IPS-11a (cell line): ENCODE measurements around the gene SULT6B1.
A peak's percentile ranks its signal among the peaks of the same experiment; 100 is the strongest.
"Not testable (repeated sequence)": the region's sequence is repeated elsewhere in the genome, so short reads cannot be mapped to it uniquely, and the experiment has no call there.

Experiments
- H3K4me3 ChIP-seq: one replicate; pipeline ENCODE4 v1.5.1; 2013; ENCODE audit warnings: low read depth, low read length, control low read depth

The SULT6B1 gene, protein sequence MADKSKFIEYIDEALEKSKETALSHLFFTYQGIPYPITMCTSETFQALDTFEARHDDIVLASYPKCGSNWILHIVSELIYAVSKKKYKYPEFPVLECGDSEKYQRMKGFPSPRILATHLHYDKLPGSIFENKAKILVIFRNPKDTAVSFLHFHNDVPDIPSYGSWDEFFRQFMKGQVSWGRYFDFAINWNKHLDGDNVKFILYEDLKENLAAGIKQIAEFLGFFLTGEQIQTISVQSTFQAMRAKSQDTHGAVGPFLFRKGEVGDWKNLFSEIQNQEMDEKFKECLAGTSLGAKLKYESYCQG

DNA sequence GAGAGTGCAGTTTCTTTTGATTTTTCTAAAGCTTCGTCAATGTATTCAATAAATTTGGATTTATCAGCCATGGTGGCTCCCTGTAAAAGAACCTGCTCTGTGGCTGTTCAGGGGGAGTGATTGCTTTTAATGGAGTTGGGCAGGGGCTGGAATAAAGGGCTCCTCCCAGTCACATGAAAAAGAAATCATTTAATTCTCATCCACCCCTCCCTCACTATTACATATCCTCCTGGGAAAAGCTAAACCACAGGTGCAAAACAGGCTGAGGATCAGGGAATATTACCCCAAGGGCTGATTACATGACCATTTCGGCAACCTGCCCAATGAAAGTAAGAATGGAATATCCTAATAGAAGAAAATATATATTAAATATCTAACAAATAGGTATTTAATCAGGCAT is at the start of gene SULT6B1:
TSS of gene SULT6B1 (minus strand) at position 101 of the 400 bp plus-strand sequence. CDS start at position 71, 30 bp downstream.
- no peak within 1 kb of the TSS for H3K4me3 ChIP-seq

DNA sequence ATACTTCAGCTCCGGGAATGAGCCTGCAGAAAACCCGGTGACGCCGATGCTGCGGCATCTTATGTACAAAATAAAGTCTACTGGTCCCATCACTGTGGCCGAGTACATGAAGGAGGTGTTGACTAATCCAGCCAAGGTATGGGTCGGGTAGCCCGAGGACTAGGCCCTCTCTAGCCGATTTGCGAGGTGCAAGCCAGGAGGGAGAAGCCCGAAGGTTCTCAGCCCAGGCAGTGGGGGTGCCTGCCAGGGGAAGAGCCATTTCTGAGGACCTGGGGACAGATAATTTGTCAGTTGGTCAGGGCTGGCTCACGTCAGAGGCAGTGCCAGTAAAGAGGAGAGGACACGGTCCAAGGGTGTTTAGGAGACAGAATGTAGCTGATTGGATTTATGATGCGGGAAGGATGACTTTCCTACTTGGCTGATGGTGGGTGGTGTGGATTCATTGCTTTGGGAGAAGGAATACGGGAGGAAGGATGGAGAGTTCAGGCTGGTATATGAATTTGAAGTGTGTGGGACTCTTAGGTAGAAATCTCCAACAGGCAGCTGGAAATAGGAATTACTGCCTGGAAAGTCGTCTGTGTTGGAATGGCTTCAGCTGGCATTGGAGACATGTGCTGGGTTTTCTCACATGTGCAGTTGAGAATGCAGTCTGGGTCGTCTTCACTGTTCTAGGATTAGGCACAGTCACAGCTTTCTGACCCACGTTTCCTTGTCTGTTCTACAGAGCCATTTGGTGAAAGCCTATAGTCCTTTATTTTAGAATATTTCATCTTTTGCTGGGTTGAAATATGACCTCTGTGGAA is 43.9 kb upstream of the SULT6B1 start:
- peak overlapping the region; percentile 75 for H3K4me3 ChIP-seq

DNA sequence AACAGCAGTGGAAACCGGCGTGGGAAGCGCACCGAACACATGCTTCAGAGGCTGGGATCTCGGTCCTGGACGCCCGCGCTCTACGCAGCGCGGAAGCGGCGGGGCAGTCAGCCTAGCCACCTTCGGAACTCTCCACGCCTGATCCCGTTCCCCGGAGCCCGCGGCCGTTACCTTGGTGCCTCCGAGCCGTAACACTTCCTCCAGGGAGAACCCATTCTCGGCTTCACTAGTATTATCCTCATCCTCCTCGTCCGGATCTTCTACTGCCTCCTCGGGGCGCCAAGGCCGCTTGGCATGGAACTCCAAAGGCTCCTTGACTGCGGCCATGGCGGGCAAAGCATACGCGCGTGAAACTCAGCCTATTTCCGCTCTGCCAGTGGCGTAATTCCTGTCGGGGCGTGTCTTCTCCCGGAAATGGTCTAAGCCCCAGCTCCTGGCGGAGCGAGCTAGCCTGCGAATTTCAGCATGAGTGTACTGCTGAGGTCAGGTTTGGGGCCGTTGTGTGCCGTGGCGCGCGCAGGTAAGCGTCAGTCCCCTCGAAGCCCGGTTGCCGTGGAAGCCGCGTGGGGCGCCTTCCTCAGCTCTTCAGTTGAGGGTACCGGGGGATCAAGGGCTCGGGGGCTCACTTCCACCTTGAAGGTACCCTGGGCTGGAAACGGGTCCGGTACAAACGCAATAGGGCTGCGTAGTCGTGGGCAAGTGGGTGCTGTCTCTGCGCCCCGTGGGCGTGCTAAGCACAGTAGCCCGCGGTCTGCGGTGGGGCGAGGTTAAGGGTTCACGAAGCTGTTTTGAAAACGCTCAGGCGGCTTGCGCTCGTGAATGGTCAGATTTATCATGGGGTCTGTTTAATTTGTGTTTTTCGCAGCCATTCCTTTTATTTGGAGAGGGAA is 43.0 kb upstream of the SULT6B1 start, which contains the start of the genes CEBPZ and NDUFAF7:
TSS of gene CEBPZ (minus strand) at position 356 of the 890 bp plus-strand sequence. CDS start at position 327, 29 bp downstream.
TSS of gene NDUFAF7 (plus strand) at position 418 of the 890 bp plus-strand sequence. CDS start at position 466, 48 bp downstream.
- H3K4me3 ChIP-seq: peak within 1 kb of the TSS; percentile 75

DNA sequence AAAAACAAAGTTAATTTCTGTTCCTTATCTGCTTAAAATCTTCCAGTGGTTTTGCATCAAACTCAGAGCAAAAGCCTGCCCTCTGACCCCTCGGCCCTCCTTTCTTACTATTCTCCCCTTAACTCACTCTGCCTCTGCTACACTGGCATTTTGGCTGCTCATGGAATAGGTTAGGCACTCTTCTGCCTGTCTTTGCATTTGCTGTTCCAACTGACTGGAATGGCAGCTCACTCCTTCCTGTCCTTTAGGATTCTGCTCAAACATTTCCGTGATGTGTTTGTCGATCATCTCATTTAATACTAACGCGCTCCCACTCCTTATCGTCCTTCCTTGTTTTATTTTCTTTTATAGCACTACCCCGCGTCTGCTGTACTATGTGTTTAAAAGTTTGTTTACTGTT is 42.1 kb upstream of the SULT6B1 start:
- H3K4me3 ChIP-seq: peak overlapping the region; percentile 75

DNA sequence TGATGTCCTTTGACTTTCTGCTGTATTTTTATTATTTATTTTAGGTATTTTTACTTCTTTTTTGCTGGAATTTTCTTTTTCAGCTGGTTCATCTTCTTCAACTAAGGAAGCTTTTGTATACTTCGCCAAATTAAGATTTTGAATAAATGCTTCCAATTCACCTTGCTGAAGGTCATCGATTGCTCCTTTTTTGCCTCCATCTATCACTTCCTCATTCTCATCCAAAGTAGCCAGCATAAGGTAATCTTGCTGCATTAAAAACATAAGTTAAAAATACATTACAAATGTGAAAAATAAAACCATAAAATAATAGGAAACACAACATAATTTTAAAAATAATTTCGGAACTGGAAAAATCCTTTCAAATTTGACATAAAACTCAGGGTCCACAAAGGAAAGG is 40.3 kb upstream of the SULT6B1 start:
- H3K4me3 ChIP-seq: no peak overlapping the region

DNA sequence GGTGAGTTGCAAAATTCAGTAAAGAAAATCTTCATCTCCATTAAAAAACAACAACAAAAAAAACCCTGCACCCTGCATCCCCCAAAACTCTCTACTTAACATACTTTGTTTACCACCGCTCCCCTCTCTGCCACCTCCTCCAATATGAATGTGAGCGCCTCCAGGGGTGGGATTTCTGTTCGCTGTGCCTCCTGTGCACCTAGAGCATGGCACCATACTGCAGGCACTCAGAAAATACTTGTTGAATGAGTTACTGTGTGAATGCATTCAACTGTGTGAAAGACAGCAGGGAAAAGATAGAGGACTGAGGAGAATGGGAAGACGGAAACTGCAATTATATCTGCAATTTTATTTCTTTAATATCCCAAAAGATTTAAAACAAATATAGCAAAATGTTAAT is 38.4 kb upstream of the SULT6B1 start:
- no peak overlapping the region for H3K4me3 ChIP-seq

DNA sequence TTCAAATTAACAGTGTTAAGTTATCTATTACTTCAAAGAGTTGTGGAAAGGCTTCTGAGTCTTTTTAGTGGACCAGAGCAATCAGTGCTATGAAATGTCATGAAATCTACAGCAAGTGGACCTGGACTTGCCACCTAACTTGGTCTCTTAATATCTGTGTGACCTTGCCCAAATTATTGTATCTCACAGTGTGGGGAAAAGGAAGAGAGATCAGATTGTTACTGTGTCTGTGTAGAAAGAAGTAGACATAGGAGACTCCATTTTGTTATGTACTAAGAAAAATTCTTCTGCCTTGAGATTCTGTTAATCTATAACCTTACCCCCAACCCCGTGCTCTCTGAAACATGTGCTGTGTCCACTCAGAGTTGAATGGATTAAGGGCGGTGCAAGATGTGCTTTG is 36.7 kb upstream of the SULT6B1 start:
- H3K4me3 ChIP-seq: not testable (repeated sequence)

DNA sequence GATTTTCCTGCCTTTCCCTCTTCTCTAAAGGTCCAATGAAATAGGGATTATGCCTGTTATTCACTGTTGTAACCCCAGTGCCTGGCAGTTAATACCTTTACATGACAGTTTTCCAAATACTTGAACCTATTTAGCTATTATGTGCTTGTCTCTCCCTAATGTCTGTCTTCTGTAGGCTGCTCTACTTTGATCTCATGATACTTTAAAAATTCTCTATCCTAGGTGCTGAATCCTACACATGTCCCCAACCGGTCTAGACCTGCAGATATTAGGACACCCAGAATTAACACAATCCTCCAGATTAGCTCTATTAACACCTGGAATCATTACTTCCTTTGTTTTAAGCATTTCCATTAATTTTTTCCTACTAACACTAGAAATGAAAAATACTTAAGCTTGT is 35.6 kb upstream of the SULT6B1 start:
- H3K4me3 ChIP-seq: no peak overlapping the region

DNA sequence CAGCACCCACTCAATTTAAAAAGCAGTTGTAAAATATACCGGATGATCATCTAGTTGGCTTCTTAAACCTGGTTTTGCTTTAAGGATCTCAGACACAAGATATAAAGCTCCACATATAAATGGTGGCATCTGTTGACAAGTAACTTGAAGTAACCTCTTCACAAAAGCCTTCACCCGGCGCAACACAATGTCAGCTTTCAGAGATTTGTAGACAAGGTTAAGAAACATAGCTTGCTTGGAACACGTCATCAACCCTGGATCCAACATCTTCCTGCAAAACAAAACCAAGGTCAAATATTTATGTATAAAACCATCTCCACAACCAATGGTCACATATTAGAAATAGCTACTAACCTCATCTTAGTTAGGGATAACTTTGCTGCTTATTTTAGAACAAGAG is 34.7 kb upstream of the SULT6B1 start:
- no peak overlapping the region for H3K4me3 ChIP-seq

DNA sequence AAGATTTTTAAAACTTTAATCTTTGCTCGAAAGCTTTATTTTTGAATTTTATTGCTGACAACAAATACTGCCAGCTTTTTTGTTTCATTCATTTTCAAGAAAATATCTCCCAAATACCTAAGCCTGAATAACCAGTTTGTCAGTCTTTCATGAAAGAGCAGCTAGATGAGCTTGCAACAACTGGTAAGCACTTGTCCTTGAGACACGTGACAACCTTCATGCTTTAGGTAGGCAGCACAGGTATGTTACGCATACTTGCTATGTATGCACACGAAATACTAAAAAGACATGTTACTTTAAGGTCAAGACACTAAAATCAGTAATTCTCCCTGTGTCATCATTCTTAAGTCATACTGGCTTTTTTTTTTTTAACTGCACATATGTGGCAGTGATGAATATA is 30.6 kb upstream of the SULT6B1 start:
- no peak overlapping the region for H3K4me3 ChIP-seq

DNA sequence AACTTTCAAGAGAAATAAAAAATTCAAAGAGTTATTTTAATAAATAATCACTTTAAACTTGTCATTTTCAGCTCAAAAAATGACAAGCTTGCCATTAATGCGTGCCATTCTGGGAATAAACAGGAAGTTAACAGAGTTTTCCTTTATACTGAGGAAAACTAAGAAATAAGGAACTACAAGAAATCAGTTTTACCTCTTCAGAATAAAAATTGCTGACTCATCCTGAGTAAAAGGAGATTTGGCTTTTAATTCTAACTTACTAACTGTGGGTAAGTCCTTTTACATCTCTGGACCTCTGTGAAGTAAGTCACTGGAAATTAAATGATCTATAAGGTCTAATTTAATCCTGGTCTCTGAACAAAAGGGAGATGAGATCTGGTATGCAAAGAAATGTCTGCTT is 26.8 kb upstream of the SULT6B1 start:
- no peak overlapping the region for H3K4me3 ChIP-seq

DNA sequence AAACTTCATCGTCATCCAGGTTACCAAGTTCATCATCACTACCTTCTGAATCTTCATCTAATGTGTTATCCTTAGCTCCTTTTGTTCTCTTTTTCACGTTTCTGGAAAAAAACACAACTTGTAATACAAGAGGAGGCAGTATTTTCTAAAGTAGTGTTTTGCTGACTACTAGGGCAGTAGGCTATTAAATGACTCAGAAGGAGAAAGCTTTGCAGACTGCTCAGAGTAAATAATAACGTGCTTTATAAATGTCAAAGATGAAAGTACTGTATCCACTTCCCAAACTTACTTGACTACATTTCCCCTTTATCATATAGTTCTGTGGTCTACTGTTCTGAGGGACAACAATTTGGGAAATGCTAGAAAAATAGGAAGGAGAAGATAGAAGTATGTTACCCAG is 23.5 kb upstream of the SULT6B1 start:
- no peak overlapping the region for H3K4me3 ChIP-seq

DNA sequence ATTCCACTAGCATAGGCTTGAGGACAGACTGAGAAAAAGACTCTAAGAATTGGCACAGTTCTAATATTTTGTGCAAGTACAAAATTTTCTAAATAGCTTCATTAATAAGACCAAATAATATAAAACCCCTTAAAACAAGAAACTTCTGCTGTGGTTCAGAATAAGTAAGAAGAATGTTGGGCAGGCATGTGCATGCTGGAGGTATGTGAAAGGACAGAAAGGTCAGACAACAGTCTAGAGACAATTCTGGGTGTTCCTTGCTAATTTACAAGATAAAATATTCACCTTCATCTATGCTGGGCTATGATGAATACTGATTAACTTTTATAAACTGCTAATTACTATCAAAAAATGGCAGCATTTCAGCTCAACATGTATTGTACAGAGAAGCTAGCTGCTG is 22.7 kb upstream of the SULT6B1 start:
- H3K4me3 ChIP-seq: no peak overlapping the region

DNA sequence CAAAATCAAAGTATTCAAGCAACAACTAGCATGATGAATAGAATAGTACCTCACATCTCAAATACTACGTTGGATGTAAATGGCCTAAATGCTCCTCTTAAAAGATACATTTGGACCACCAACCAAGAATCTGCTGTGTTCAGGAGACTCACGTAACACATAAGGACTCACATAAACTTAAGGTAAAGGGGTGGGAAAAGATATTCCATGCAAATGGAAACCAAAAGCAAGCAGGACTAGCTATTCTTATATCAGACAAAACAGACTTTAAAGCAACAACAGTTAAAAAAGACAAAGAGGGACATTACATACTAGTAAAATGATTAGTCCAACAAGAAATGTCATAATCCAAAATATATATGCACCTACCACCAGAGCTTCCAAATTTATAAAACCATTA is 18.3 kb upstream of the SULT6B1 start:
- not testable (repeated sequence) for H3K4me3 ChIP-seq

DNA sequence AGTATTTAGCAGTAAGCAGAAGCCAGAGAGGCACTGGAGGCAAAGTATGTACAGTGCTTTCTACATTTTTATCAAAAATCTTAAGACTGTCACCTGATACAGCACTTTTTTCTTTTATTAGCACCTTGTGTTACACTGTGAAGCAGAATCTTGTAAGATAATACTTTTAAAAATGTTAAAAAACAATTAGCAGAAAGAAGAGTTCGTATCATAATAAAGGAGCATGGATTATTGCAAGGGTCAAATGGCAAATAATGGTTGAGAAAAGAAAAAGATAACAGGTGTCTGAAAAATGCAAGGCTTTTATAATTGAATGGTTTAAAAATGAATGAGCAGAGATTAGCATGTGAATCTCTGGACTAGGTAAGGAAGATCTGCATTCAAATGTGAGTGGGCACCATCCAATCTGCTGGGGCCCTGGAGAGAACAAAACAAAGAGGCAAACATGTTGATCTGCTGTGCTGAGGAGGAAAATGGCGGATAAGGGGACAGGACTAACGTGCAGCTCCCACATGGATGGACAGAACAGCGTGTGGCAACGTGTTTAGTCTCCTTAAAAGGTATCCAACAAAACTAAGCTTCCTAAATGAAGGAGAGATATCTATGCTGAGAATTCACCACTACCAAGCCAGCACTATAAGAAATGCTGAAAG is 17.3 kb upstream of the SULT6B1 start:
- H3K4me3 ChIP-seq: no peak overlapping the region

DNA sequence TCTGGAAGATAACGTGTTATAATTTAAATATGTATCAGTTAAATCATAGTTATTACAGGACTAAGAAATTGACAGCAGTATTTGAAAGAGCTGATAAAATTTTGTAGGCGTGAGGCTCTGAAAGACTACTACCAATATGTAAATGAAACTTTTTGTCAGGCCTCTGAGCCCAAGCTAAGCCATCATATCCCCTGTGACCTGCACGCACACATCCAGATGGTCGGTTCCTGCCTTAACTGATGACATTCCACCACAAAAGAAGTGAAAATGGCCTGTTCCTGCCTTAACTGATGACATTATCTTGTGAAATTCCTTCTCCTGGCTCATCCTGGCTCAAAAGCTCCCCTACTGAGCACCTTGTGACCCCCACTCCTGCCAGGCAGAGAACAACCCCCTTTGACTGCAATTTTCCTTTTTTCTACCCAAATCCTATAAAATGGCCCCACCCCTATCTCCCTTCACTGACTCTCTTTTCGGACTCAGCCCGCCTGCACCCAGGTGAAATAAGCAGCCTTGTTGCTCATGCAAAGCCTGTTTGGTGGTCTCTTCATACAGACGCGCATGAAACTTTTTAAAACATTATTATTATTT is 16.7 kb upstream of the SULT6B1 start:
- H3K4me3 ChIP-seq: not testable (repeated sequence)

DNA sequence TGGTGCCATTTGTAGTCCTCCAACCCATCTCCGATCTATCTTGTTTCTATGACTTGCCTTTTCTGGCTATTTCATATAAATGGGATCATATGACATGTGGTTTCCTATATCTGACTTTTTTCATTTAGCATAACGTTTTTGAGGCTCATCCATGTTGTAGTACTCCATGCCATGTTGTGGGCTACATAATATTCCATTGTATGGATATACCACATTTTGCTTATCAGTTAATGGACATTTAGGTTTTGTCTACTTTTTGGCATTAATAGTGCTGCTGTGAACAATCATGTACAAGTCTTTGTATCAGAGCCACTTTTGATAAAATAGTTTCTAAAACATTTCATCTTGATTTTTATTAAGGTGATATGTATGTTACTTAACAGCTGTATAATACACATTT is 15.2 kb upstream of the SULT6B1 start:
- no peak overlapping the region for H3K4me3 ChIP-seq

DNA sequence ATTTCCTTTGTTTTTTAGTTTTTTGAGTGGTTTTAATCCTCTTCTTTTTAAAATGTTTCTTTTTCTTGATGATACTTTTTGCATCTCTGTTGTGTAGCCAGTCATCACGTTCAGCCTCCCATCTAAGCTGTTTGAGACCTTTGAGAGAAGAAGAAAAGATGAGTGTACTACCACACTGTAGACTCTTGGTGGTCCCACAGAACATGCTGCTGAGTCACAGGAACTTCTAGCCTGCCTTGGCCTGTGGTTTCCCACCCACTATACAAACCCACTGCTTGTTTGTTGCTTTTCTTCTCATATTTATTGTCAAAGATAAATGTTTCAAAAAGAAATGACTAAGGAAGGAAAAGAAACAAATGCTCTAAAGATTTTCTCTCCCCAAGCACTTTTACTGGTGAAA is 13.3 kb upstream of the SULT6B1 start:
- H3K4me3 ChIP-seq: no peak overlapping the region

DNA sequence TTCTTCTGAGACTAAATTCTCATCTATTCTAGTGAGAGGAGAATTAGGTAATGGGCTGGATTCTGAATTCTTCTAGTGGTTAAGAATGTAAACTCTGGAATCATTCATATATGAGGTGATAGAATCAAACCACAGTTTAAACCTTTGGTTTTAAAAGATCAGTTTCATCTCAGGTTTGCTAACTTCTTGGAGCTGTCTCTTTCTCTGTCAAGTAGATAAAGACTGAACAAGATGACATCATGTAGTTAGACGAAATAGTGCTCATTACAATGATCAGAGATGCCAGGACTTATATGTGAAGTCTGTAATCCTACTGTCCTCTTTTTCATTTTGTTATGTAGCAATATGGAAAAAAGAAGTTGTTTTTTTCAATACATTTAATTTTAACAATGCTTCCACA is 12.7 kb upstream of the SULT6B1 start:
- no peak overlapping the region for H3K4me3 ChIP-seq

DNA sequence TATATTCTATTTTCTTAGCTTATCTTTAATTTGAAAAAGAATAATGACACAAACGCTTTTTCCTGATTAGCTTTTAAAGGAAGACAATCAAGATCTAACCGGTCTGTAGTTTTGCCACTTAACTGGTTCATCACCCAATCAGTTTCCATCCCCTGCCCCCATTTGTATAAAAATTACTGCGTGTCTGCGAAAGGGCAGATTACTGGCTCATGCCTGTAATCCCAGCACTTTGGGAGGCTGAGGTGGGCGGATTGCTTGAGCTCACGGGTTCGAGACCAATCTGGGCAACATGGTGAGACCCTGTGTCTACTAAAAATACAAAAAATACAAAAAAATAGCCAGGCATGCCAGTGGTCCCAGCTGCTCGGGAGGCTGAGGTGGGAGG is 10.2 kb upstream of the SULT6B1 start:
- no peak overlapping the region for H3K4me3 ChIP-seq
